GM19099 (cell line): Measurements from ENCODE around the gene PHTF1.

Experiments
- POLR2A ChIP-seq: IDR thresholded peaks from 3 replicates; pipeline ENCODE4 v1.6.1; 2011; ENCODE audit warnings: low read depth; ENCODE audit not compliant: insufficient read length; ENCODE audit errors: extremely low read depth

The PHTF1 gene

GRCh38 chr1:113686891-113687618 lies 72.2 kb downstream of the PHTF1 start:
- no peak for TF ChIP-seq POLR2A

GRCh38 chr1:113684153-113684541 lies 75.1 kb downstream of the PHTF1 start:
- TF ChIP-seq POLR2A, result no peak

GRCh38 chr1:113683384-113684152 lies 75.7 kb downstream of the PHTF1 start:
- TF ChIP-seq POLR2A, result no peak

GRCh38 chr1:113681596-113682337 lies 77.5 kb downstream of the PHTF1 start:
- no peak for TF ChIP-seq POLR2A

GRCh38 chr1:113678159-113678469 lies 81.2 kb downstream of the PHTF1 start:
- no peak for TF ChIP-seq POLR2A

GRCh38 chr1:113677250-113678158 lies 81.8 kb downstream of the PHTF1 start:
- TF ChIP-seq POLR2A, result no peak

- TF ChIP-seq POLR2A, result no peak
Observed at GRCh38 chr1:113676524-113676923, 82.8 kb downstream of the PHTF1 start.

GRCh38 chr1:113675302-113675701 lies 84.0 kb downstream of the PHTF1 start:
- no peak for TF ChIP-seq POLR2A

GRCh38 chr1:113674591-113674990 lies 84.7 kb downstream of the PHTF1 start:
- TF ChIP-seq POLR2A, result no peak

GRCh38 chr1:113672491-113672890 lies 86.8 kb downstream of the PHTF1 start:
- TF ChIP-seq POLR2A, result no peak

GRCh38 chr1:113670650-113671049 lies 88.6 kb downstream of the PHTF1 start:
- no peak for TF ChIP-seq POLR2A

- no peak for TF ChIP-seq POLR2A
Observed at GRCh38 chr1:113669988-113670387, 89.3 kb downstream of the PHTF1 start.

- TF ChIP-seq POLR2A, result no peak
Observed at GRCh38 chr1:113666126-113666525, 93.2 kb downstream of the PHTF1 start.

- no peak for TF ChIP-seq POLR2A
Observed at GRCh38 chr1:113665071-113665470, 94.2 kb downstream of the PHTF1 start.
